ENCODE measurements around the gene PIGU. TPM values are rescaled to one million over a fixed set of nuclear protein-coding genes. Genes with fewer than 3 reads are reported as not detected.
"Not testable (repeated sequence)": the region's sequence is repeated elsewhere in the genome, so short reads cannot be mapped to it uniquely, and the experiment has no call there.

Gene PIGU
- total and polyA plus RNA-seq, 2 of the 13 experiments (the other 11 are each of a cell fraction or from before 2014, with no cell fraction given) = 45.5 to 231 TPM

DNA sequence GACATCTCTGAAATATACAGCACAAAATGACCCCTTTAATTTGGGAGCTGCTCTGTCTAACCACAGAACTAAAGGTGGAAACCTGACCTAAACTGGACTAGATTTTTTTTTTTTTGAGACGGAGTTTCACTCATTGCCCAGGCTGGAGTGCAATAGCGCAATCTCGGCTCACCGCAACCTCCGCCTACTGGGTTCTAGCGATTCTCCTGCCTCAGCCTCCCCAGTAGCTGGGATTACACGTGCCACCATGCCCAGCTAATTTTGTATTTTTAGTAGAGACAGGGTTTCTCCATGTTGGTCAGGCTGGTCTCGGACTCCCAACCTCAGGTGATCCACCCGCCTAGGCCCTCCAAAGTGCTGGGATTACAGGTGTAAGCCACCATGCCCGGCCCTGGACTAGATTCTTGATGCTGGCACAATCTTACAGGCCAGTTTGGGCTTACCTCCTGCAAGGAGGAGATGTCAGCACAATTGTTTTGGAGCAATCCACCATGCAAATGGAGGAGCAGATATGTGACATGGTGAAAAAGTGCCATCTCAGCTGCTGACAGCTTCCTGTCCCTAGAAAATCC is 37.1 kb upstream of the PIGU start:
- H3K79me2 ChIP-seq (ENCODE audit: insufficient read depth, low read length); H2AFZ ChIP-seq (ENCODE audit: low read length); intact Hi-C loops (cut with micrococcal nuclease; ENCODE audit: unreplicated experiment); H3K9ac ChIP-seq (ENCODE audit: insufficient read depth, low read depth, low read length); DNase-seq (ENCODE audit: low spot score); H3K4me3 ChIP-seq (replicated peaks in 1 of 3; ENCODE audit: insufficient read depth in 1 of 3, low read depth in 2 of 3, low read length in 3 of 3); BruUV-seq (replicated peaks); FAIRE-seq; H3K4me2 ChIP-seq (ENCODE audit: low read depth, low read length); ATAC-seq; H3K9me3 ChIP-seq (ENCODE audit: low read length); CTCF ChIA-PET (ENCODE audit: low intra/inter-chr PET ratio, low total read pairs); H4K20me1 ChIP-seq (ENCODE audit: insufficient read depth, low read length); H3K27me3 ChIP-seq (ENCODE audit: control insufficient read depth in 1 of 2, insufficient read depth in 2 of 2, low read length in 2 of 2): not testable (repeated sequence)
- in situ Hi-C loops (cut with HindIII; ENCODE audit: extremely low pct_ligation_motif_present, low pct_unique_long_range_greater_than_20kb) = loop anchor here (5.0 kb wide), 1 partner anchor 177 kb away; no protein-coding TSS in a partner anchor
- POLR2A ChIA-PET = interaction anchor here (0.7 to 16.2 kb wide), 7 partner anchors 9 to 293 kb away, joined by 3 to 168 read pairs (median 4); partner anchors contain the start of genes DYNLRB1 and TP53INP2
- Histone ChIP-seq H3K4me1 (ENCODE audit: insufficient read depth, low read length) (peaks cover 84% of the 10 kb centered on the region), H3K27ac (ENCODE audit: extremely low read length, insufficient read depth, low read length) (peak overlapping the region; percentile 65), H3K36me3 (replicated peaks in 1 of 2; ENCODE audit: control insufficient read depth in 1 of 2, insufficient read depth in 2 of 2, low read length in 2 of 2) (peaks cover 3 to 16% of the 10 kb centered on the region in 2 experiments; a peak in 4 of 5 replicates)
- TF ChIP-seq SPEN (CRISPR knock-in tag; IDR thresholded peaks at IDR 0.05; ENCODE audit: low read depth) (0 out of 2 replicates have a peak, but pooled peaks have one; percentile 13), HDAC1 (CRISPR knock-in tag; IDR thresholded peaks at IDR 0.05) (0 out of 2 replicates have a peak, but pooled peaks have one; percentile 5), AKAP8 (CRISPR knock-in tag; IDR thresholded peaks at IDR 0.05) (0 out of 2 replicates have a peak, but pooled peaks have one; percentile 36), ZNF136 (CRISPR knock-in tag; IDR thresholded peaks at IDR 0.05; ENCODE audit: low read depth) (0 out of 2 replicates have a peak, but pooled peaks have one; percentile 7), NRL (CRISPR knock-in tag; IDR thresholded peaks at IDR 0.05; ENCODE audit: borderline replicate concordance) (0 out of 2 replicates have a peak, but pooled peaks have one; percentile 63), MAFF (IDR thresholded peaks at IDR 0.05; ENCODE audit: low read depth, low read length) (0 out of 2 replicates have a peak, but pooled peaks have one; percentile 32), MXD4 (CRISPR knock-in tag; IDR thresholded peaks at IDR 0.05) (0 out of 2 replicates have a peak, but pooled peaks have one; percentile 5), ZNF883 (CRISPR knock-in tag; IDR thresholded peaks at IDR 0.05; ENCODE audit: not compliant biosample characterization) (peak; percentile 30), POLR2A (IDR thresholded peaks at IDR 0.05; ENCODE audit: insufficient read depth in 1 of 2, low read depth in 2 of 2, low read length in 2 of 2) (peak in 1 of 2 experiments; percentile 49; a peak in 2 of 4 replicates), ZNF788 (CRISPR knock-in tag; IDR thresholded peaks at IDR 0.05; ENCODE audit: borderline replicate concordance) (0 out of 2 replicates have a peak, but pooled peaks have one; percentile 13), ZBTB7A (CRISPR knock-in tag; IDR thresholded peaks at IDR 0.05) (0 out of 2 replicates have a peak, but pooled peaks have one; percentile 10), ZC3H13 (CRISPR knock-in tag; IDR thresholded peaks at IDR 0.05) (0 out of 2 replicates have a peak, but pooled peaks have one; percentile 24), MAFK (conservative IDR thresholded peaks at IDR 0.05 in 1 of 2, IDR thresholded peaks at IDR 0.05 in 1 of 2; ENCODE audit: low read length in 2 of 2) (peak in 1 of 2 experiments; percentile 33; a peak in 1 of 4 replicates)
- TF ChIP-seq, protein P1, sequence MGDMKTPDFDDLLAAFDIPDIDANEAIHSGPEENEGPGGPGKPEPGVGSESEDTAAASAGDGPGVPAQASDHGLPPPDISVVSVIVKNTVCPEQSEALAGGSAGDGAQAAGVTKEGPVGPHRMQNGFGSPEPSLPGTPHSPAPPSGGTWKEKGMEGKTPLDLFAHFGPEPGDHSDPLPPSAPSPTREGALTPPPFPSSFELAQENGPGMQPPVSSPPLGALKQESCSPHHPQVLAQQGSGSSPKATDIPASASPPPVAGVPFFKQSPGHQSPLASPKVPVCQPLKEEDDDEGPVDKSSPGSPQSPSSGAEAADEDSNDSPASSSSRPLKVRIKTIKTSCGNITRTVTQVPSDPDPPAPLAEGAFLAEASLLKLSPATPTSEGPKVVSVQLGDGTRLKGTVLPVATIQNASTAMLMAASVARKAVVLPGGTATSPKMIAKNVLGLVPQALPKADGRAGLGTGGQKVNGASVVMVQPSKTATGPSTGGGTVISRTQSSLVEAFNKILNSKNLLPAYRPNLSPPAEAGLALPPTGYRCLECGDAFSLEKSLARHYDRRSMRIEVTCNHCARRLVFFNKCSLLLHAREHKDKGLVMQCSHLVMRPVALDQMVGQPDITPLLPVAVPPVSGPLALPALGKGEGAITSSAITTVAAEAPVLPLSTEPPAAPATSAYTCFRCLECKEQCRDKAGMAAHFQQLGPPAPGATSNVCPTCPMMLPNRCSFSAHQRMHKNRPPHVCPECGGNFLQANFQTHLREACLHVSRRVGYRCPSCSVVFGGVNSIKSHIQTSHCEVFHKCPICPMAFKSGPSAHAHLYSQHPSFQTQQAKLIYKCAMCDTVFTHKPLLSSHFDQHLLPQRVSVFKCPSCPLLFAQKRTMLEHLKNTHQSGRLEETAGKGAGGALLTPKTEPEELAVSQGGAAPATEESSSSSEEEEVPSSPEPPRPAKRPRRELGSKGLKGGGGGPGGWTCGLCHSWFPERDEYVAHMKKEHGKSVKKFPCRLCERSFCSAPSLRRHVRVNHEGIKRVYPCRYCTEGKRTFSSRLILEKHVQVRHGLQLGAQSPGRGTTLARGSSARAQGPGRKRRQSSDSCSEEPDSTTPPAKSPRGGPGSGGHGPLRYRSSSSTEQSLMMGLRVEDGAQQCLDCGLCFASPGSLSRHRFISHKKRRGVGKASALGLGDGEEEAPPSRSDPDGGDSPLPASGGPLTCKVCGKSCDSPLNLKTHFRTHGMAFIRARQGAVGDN (CRISPR knock-in tag; IDR thresholded peaks at IDR 0.05) = peak; percentile 28; the same call in 1 of the 2 replicates
- WGBS (ENCODE audit: low lambda C conversion rate) = 97% methylated on average over 10 of the region's 10 CpGs
